Epithelial cell of esophagus (primary cell): ENCODE data around the gene YIPF1.

Experiments
- DNase-seq: peaks from one replicate; pipeline ENCODE4 v3.0.0; 2010; ENCODE audit warnings: low read depth
- H3K4me3 ChIP-seq: 2 replicates; pipeline ENCODE4 v1.5.1; 2011; ENCODE audit warnings: mild to moderate bottlenecking, low read length, control low read depth
- CTCF ChIP-seq: IDR thresholded peaks from 2 replicates; pipeline ENCODE4 v1.5.1; 2011; ENCODE audit warnings: low read depth, mild to moderate bottlenecking, low read length, control low read depth, inconsistent platforms; ENCODE audit not compliant: insufficient read depth; ENCODE audit errors: missing control alignments

The YIPF1 gene

GRCh38 chr1:53838654-53838974, 51.0 kb downstream of the YIPF1 start:
- H3K4me3 ChIP-seq: peak overlapping the region; percentile 99
- no peak for TF ChIP-seq CTCF
- no peak for DNase-seq

GRCh38 chr1:53837924-53838653, 51.5 kb downstream of the YIPF1 start, which contains the start of gene NDC1:
TSS of gene NDC1 (minus strand) at chr1:53838296. CDS start at chr1:53838261, 35 bp downstream.
- DNase-seq: peak; percentile 97
- TF ChIP-seq CTCF: peak; percentile 15
- peak within 1 kb of the TSS; percentile 99 for H3K4me3 ChIP-seq

- H3K4me3 ChIP-seq: peak overlapping the region; percentile 99
- TF ChIP-seq CTCF: no peak
- DNase-seq: no peak
Observed at GRCh38 chr1:53837646-53837923, 52.0 kb downstream of the YIPF1 start.

- no peak overlapping the region for H3K4me3 ChIP-seq
- no peak for DNase-seq
- no peak for TF ChIP-seq CTCF
Observed at GRCh38 chr1:53835491-53835890, 54.1 kb downstream of the YIPF1 start.

- H3K4me3 ChIP-seq: no peak overlapping the region
- no peak for TF ChIP-seq CTCF
- DNase-seq: no peak
Observed at GRCh38 chr1:53834776-53835175, 54.8 kb downstream of the YIPF1 start.

GRCh38 chr1:53833393-53833792, 56.2 kb downstream of the YIPF1 start:
- TF ChIP-seq CTCF: no peak
- no peak overlapping the region for H3K4me3 ChIP-seq
- no peak for DNase-seq

GRCh38 chr1:53826367-53826766, 63.2 kb downstream of the YIPF1 start:
- peak; percentile 10 for DNase-seq
- TF ChIP-seq CTCF: no peak
- H3K4me3 ChIP-seq: no peak overlapping the region
